ENCODE data around the gene ARID1A.
"Not testable (repeated sequence)": the region's sequence is repeated elsewhere in the genome, so short reads cannot be mapped to it uniquely, and the experiment has no call there.

The ARID1A gene

GRCh38 chr1:26697978-26698849 is 2.4 kb downstream of the ARID1A start:
- no peak for DNase-seq (ENCODE audit: low read depth, low spot score)

GRCh38 chr1:26700711-26701110 is 4.9 kb downstream of the ARID1A start:
- no peak for DNase-seq (ENCODE audit: low read depth, low spot score)

- DNase-seq (ENCODE audit: low read depth, low spot score), result no peak
These were observed 5.6 kb downstream of the ARID1A start for GRCh38 chr1:26701266-26701994.

GRCh38 chr1:26701995-26702679 is 6.3 kb downstream of the ARID1A start:
- no peak for DNase-seq (ENCODE audit: low read depth, low spot score)

- no peak for DNase-seq (ENCODE audit: low read depth, low spot score)
These were observed 6.8 kb downstream of the ARID1A start for GRCh38 chr1:26702680-26703038.

- no peak for DNase-seq (ENCODE audit: low read depth, low spot score)
These were observed 7.7 kb downstream of the ARID1A start for GRCh38 chr1:26703478-26703877.

- no peak for DNase-seq (ENCODE audit: low read depth, low spot score)
These were observed 8.8 kb downstream of the ARID1A start for GRCh38 chr1:26704629-26705028.

GRCh38 chr1:26705227-26705626 is 9.4 kb downstream of the ARID1A start:
- DNase-seq (ENCODE audit: low read depth, low spot score), result not testable (repeated sequence)

- no peak for DNase-seq (ENCODE audit: low read depth, low spot score)
These were observed 10.0 kb downstream of the ARID1A start for GRCh38 chr1:26705788-26706311.

GRCh38 chr1:26706315-26706714 is 10.5 kb downstream of the ARID1A start:
- no peak for DNase-seq (ENCODE audit: low read depth, low spot score)

- no peak for DNase-seq (ENCODE audit: low read depth, low spot score)
These were observed 15.0 kb downstream of the ARID1A start for GRCh38 chr1:26710811-26711210.

GRCh38 chr1:26711777-26712176 is 16.0 kb downstream of the ARID1A start:
- no peak for DNase-seq (ENCODE audit: low read depth, low spot score)

- no peak for DNase-seq (ENCODE audit: low read depth, low spot score)
These were observed 21.2 kb downstream of the ARID1A start for GRCh38 chr1:26717017-26717491.

- no peak for DNase-seq (ENCODE audit: low read depth, low spot score)
These were observed 23.4 kb downstream of the ARID1A start for GRCh38 chr1:26719205-26719604.

GRCh38 chr1:26721669-26722355 is 26.0 kb downstream of the ARID1A start:
- no peak for DNase-seq (ENCODE audit: low read depth, low spot score)

GRCh38 chr1:26723013-26723991 is 27.5 kb downstream of the ARID1A start:
- no peak for DNase-seq (ENCODE audit: low read depth, low spot score)

- DNase-seq (ENCODE audit: low read depth, low spot score), result no peak
These were observed 28.3 kb downstream of the ARID1A start for GRCh38 chr1:26724118-26724517.

- DNase-seq (ENCODE audit: low read depth, low spot score), result no peak
These were observed 29.1 kb downstream of the ARID1A start for GRCh38 chr1:26724926-26725325.

- DNase-seq (ENCODE audit: low read depth, low spot score), result not testable (repeated sequence)
These were observed 30.1 kb downstream of the ARID1A start for GRCh38 chr1:26725904-26726303.

GRCh38 chr1:26726784-26727183 is 31.0 kb downstream of the ARID1A start:
- DNase-seq (ENCODE audit: low read depth, low spot score), result no peak
